Stimulated activated memory B cell treated with anti-CD40 and anti-IgM and Interleukin-4, amounts not matched to agents 10 μg/mL and 1 μg/mL and 100 μg/mL, for 72 hours (primary cell): ENCODE measurements around the gene MAGI3.
"Not testable (repeated sequence)": the region's sequence is repeated elsewhere in the genome, so short reads cannot be mapped to it uniquely, and the experiment has no call there.

Experiments used
- ATAC-seq: fragments of 150-1000 bp; cut with Tn5 transposase; 2 replicates; pipeline ENCODE4 v1.10.0; 2021
- H3K27ac Mint-ChIP-seq: one replicate; pipeline ENCODE4 v1.8.0; 2022; ENCODE audit warnings: mild to moderate bottlenecking, mixed read lengths
- H3K27me3 Mint-ChIP-seq: one replicate; pipeline ENCODE4 v1.8.0; 2022; ENCODE audit warnings: mixed read lengths
- H3K36me3 Mint-ChIP-seq: one replicate; pipeline ENCODE4 v1.8.0; 2022; ENCODE audit warnings: mixed read lengths
- H3K4me1 Mint-ChIP-seq: one replicate; pipeline ENCODE4 v1.8.0; 2022; ENCODE audit warnings: mixed read lengths
- H3K4me3 Mint-ChIP-seq: one replicate; pipeline ENCODE4 v1.8.0; 2022; ENCODE audit warnings: mild to moderate bottlenecking, moderate library complexity, mixed read lengths
- H3K9me3 Mint-ChIP-seq: one replicate; pipeline ENCODE4 v1.8.0; 2022; ENCODE audit warnings: mixed read lengths

The MAGI3 gene

GRCh38 chr1:113593550-113594297 is 203.4 kb downstream of the MAGI3 start:
- no peak for ATAC-seq
- no peak overlapping the region for H3K4me3 Mint-ChIP-seq
- H3K36me3 Mint-ChIP-seq = peaks cover 26% of the 10 kb centered on the region
- H3K27ac Mint-ChIP-seq = no peak overlapping the region
- H3K4me1 Mint-ChIP-seq = no peaks in the 10 kb centered on the region
- no peaks in the 10 kb centered on the region for H3K27me3 Mint-ChIP-seq
- peaks cover 20% of the 10 kb centered on the region for H3K9me3 Mint-ChIP-seq

GRCh38 chr1:113604466-113604865 is 214.2 kb downstream of the MAGI3 start:
- H3K36me3 Mint-ChIP-seq, H3K27ac Mint-ChIP-seq, H3K4me1 Mint-ChIP-seq, ATAC-seq, H3K27me3 Mint-ChIP-seq, H3K4me3 Mint-ChIP-seq: not testable (repeated sequence)
- H3K9me3 Mint-ChIP-seq = peaks cover 10% of the 10 kb centered on the region

- no peak overlapping the region for H3K4me3 Mint-ChIP-seq
- H3K27ac Mint-ChIP-seq = no peak overlapping the region
- peaks cover 10% of the 10 kb centered on the region for H3K9me3 Mint-ChIP-seq
- H3K4me1 Mint-ChIP-seq = no peaks in the 10 kb centered on the region
- H3K36me3 Mint-ChIP-seq = no peaks in the 10 kb centered on the region
- no peaks in the 10 kb centered on the region for H3K27me3 Mint-ChIP-seq
- ATAC-seq = no peak
These were observed 214.8 kb downstream of the MAGI3 start for GRCh38 chr1:113605146-113605545.

GRCh38 chr1:113608399-113608798 is 218.1 kb downstream of the MAGI3 start:
- H3K27ac Mint-ChIP-seq = no peak overlapping the region
- no peaks in the 10 kb centered on the region for H3K27me3 Mint-ChIP-seq
- peaks cover 8% of the 10 kb centered on the region for H3K9me3 Mint-ChIP-seq
- H3K36me3 Mint-ChIP-seq = peaks cover 5% of the 10 kb centered on the region
- no peak overlapping the region for H3K4me3 Mint-ChIP-seq
- H3K4me1 Mint-ChIP-seq = no peaks in the 10 kb centered on the region
- ATAC-seq = no peak

- Mint-ChIP-seq H3K9me3 (peaks cover 3% of the 10 kb centered on the region), H3K27ac (no peak overlapping the region), H3K4me3 (no peak overlapping the region), H3K4me1 (no peaks in the 10 kb centered on the region), H3K27me3 (no peaks in the 10 kb centered on the region), H3K36me3 (peaks cover 5% of the 10 kb centered on the region)
- ATAC-seq = no peak
These were observed 220.1 kb downstream of the MAGI3 start for GRCh38 chr1:113610372-113610771.

- Mint-ChIP-seq H3K4me3 (no peak overlapping the region), H3K27ac (no peak overlapping the region), H3K9me3 (peaks cover 3% of the 10 kb centered on the region), H3K36me3 (peaks cover 5% of the 10 kb centered on the region), H3K27me3 (no peaks in the 10 kb centered on the region), H3K4me1 (no peaks in the 10 kb centered on the region)
- ATAC-seq = no peak
These were observed 225.1 kb downstream of the MAGI3 start for GRCh38 chr1:113615425-113615824.

GRCh38 chr1:113616156-113616555 is 225.8 kb downstream of the MAGI3 start:
- no peaks in the 10 kb centered on the region for H3K27me3 Mint-ChIP-seq
- peaks cover 3% of the 10 kb centered on the region for H3K9me3 Mint-ChIP-seq
- peaks cover 5% of the 10 kb centered on the region for H3K36me3 Mint-ChIP-seq
- no peak for ATAC-seq
- H3K4me3 Mint-ChIP-seq = no peak overlapping the region
- no peaks in the 10 kb centered on the region for H3K4me1 Mint-ChIP-seq
- H3K27ac Mint-ChIP-seq = no peak overlapping the region

GRCh38 chr1:113617438-113618141 is 227.3 kb downstream of the MAGI3 start:
- Mint-ChIP-seq H3K36me3 (no peaks in the 10 kb centered on the region), H3K27me3 (no peaks in the 10 kb centered on the region), H3K4me3 (no peak overlapping the region), H3K27ac (no peak overlapping the region), H3K9me3 (no peaks in the 10 kb centered on the region), H3K4me1 (no peaks in the 10 kb centered on the region)
- ATAC-seq = no peak

GRCh38 chr1:113628997-113629396 is 238.7 kb downstream of the MAGI3 start:
- Mint-ChIP-seq H3K36me3 (peaks cover 41% of the 10 kb centered on the region), H3K4me3 (no peak overlapping the region), H3K4me1 (no peaks in the 10 kb centered on the region), H3K27me3 (peaks cover 16% of the 10 kb centered on the region), H3K9me3 (peaks cover 23% of the 10 kb centered on the region), H3K27ac (no peak overlapping the region)
- ATAC-seq = no peak

- ATAC-seq = no peak
- peaks cover 16% of the 10 kb centered on the region for H3K27me3 Mint-ChIP-seq
- no peaks in the 10 kb centered on the region for H3K4me1 Mint-ChIP-seq
- no peak overlapping the region for H3K4me3 Mint-ChIP-seq
- H3K9me3 Mint-ChIP-seq = peaks cover 23% of the 10 kb centered on the region
- peaks cover 41% of the 10 kb centered on the region for H3K36me3 Mint-ChIP-seq
- H3K27ac Mint-ChIP-seq = no peak overlapping the region
These were observed 240.3 kb downstream of the MAGI3 start for GRCh38 chr1:113630340-113631327.

- Mint-ChIP-seq H3K36me3 (no peaks in the 10 kb centered on the region), H3K9me3 (peaks cover 3% of the 10 kb centered on the region), H3K4me3 (no peak overlapping the region), H3K27ac (no peak overlapping the region), H3K4me1 (no peaks in the 10 kb centered on the region), H3K27me3 (no peaks in the 10 kb centered on the region)
- ATAC-seq = no peak
These were observed 251.1 kb downstream of the MAGI3 start for GRCh38 chr1:113641396-113641795.

- Mint-ChIP-seq H3K36me3 (no peaks in the 10 kb centered on the region), H3K27me3 (no peaks in the 10 kb centered on the region), H3K27ac (no peak overlapping the region), H3K4me1 (no peaks in the 10 kb centered on the region), H3K9me3 (no peaks in the 10 kb centered on the region), H3K4me3 (no peak overlapping the region)
- ATAC-seq = no peak
These were observed 256.8 kb downstream of the MAGI3 start for GRCh38 chr1:113647164-113647563.

GRCh38 chr1:113648478-113648877 is 258.2 kb downstream of the MAGI3 start:
- Mint-ChIP-seq H3K27me3 (no peaks in the 10 kb centered on the region), H3K4me3 (no peak overlapping the region), H3K4me1 (no peaks in the 10 kb centered on the region), H3K9me3 (no peaks in the 10 kb centered on the region), H3K27ac (no peak overlapping the region), H3K36me3 (no peaks in the 10 kb centered on the region)
- no peak for ATAC-seq

- no peak overlapping the region for H3K27ac Mint-ChIP-seq
- H3K4me1 Mint-ChIP-seq = no peaks in the 10 kb centered on the region
- ATAC-seq = no peak
- no peaks in the 10 kb centered on the region for H3K9me3 Mint-ChIP-seq
- no peaks in the 10 kb centered on the region for H3K27me3 Mint-ChIP-seq
- H3K36me3 Mint-ChIP-seq = no peaks in the 10 kb centered on the region
- H3K4me3 Mint-ChIP-seq = no peak overlapping the region
These were observed 262.5 kb downstream of the MAGI3 start for GRCh38 chr1:113652771-113653170.

GRCh38 chr1:113653741-113654140 is 263.4 kb downstream of the MAGI3 start:
- Mint-ChIP-seq H3K4me3 (no peak overlapping the region), H3K27me3 (no peaks in the 10 kb centered on the region), H3K9me3 (no peaks in the 10 kb centered on the region), H3K36me3 (no peaks in the 10 kb centered on the region), H3K27ac (no peak overlapping the region), H3K4me1 (no peaks in the 10 kb centered on the region)
- ATAC-seq = no peak
